Body of pancreas (tissue), 4 donors: ENCODE data around the gene MINDY2.

Source experiments
- POLR2A ChIP-seq, 3 donors: fragments of 450-650 bp; IDR thresholded peaks; one replicate each; pipeline ENCODE4 v1.6.1; 2016; ENCODE audit warnings: antibody characterized with exemption in 3 of 3, mild to moderate bottlenecking in 2 of 3
- TF ChIP-seq, protein P1 (sequence below), 7 experiments: fragments of 450-650 bp in 4 of 7; fragments of 200-600 bp in 3 of 7; sonication (generic) in 3 of 7; IDR thresholded peaks; one replicate each; pipeline ENCODE4 v1.5.1; 2016 to 2019; ENCODE audit warnings: antibody characterized with exemption in 7 of 7

DNA sequence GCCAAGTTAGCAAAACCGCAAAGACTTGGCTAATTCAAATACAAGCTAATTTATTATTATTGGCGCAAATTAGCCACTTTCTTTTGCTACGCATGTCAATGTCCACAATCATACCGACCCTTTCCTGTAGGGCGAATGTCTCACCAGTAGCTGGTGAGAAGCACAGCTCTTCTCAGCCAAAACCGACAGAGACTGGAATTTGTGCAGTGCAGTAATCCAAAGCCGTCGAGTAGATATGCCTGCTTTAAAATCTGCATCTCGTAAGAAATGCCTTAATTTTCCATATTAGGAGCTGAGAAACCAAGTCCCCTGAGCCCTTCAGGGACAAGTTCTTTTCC, 614 bp upstream of the MINDY2 start:
- TF ChIP-seq, protein P1, sequence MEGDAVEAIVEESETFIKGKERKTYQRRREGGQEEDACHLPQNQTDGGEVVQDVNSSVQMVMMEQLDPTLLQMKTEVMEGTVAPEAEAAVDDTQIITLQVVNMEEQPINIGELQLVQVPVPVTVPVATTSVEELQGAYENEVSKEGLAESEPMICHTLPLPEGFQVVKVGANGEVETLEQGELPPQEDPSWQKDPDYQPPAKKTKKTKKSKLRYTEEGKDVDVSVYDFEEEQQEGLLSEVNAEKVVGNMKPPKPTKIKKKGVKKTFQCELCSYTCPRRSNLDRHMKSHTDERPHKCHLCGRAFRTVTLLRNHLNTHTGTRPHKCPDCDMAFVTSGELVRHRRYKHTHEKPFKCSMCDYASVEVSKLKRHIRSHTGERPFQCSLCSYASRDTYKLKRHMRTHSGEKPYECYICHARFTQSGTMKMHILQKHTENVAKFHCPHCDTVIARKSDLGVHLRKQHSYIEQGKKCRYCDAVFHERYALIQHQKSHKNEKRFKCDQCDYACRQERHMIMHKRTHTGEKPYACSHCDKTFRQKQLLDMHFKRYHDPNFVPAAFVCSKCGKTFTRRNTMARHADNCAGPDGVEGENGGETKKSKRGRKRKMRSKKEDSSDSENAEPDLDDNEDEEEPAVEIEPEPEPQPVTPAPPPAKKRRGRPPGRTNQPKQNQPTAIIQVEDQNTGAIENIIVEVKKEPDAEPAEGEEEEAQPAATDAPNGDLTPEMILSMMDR (IDR thresholded peaks at IDR 0.05), result peak in 3 of 7 experiments; percentile 18 to 45 (median 19)
- TF ChIP-seq POLR2A (IDR thresholded peaks at IDR 0.05), result no peak
